ENCODE data around the gene REPIN1.

Gene REPIN1

DNA sequence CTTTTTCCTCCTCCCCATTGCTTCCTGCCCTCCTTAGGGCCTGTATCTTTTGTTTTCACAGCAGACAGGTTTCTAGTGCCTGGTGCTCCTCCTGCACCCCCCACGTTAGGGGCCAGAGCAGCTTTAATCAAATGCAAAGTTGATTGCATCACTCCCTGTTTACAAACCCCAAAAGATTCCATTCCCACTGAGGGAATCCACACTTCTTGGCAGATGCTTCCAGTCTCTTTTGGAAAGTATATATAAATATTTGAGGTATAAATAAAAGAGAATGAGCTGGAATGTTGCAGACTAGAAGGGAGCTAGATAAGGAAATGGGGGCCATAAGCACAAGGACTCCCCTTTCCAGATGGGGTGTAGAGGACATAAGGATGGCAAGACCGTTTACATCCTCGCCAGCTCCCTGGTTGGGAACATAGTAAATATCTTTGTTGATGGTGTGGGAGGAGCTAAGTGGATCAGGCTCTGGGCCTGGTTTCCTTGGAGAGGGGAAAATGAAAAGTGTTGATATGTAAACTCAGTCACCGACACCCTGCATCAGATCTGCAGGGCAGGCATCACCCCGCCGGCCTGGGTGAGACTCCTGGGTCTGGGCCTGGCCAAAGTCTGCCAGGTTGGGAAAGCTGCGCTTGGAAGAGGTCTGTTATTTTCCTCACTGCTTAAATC, 33.4 kb upstream of the REPIN1 start:
- Histone ChIP-seq H3K79me2 (ENCODE audit: insufficient read depth, low read length) (no peaks in the 10 kb centered on the region), H3K4me3 (ENCODE audit: low read depth, low read length, poor library complexity, severe bottlenecking) (no peak overlapping the region), H3K9me2 (ENCODE audit: low read depth, low read length) (no peaks in the 10 kb centered on the region), H3K27ac (ENCODE audit: low read depth, low read length, poor library complexity, severe bottlenecking) (no peak overlapping the region), H3F3A (ENCODE audit: insufficient read depth, low read length) (no peaks in the 10 kb centered on the region), H2AFZ (ENCODE audit: low read length) (no peak overlapping the region), H3K27me3 (ENCODE audit: insufficient read depth, low read length) (no peaks in the 10 kb centered on the region), H3K9me3 (ENCODE audit: low read length) (no peaks in the 10 kb centered on the region), H4K20me1 (ENCODE audit: insufficient read depth, low read length) (no peaks in the 10 kb centered on the region), H3K4me2 (ENCODE audit: low read length) (no peak overlapping the region), H3K9ac (ENCODE audit: low read length) (no peak overlapping the region), H3K4me1 (ENCODE audit: insufficient read depth, low read length, severe bottlenecking) (no peaks in the 10 kb centered on the region), H3K36me3 (ENCODE audit: insufficient read depth, low read length) (0 out of 2 replicates have a peak, but pooled peaks cover 1% of the 10 kb centered on the region)
- TF ChIP-seq, protein P1, sequence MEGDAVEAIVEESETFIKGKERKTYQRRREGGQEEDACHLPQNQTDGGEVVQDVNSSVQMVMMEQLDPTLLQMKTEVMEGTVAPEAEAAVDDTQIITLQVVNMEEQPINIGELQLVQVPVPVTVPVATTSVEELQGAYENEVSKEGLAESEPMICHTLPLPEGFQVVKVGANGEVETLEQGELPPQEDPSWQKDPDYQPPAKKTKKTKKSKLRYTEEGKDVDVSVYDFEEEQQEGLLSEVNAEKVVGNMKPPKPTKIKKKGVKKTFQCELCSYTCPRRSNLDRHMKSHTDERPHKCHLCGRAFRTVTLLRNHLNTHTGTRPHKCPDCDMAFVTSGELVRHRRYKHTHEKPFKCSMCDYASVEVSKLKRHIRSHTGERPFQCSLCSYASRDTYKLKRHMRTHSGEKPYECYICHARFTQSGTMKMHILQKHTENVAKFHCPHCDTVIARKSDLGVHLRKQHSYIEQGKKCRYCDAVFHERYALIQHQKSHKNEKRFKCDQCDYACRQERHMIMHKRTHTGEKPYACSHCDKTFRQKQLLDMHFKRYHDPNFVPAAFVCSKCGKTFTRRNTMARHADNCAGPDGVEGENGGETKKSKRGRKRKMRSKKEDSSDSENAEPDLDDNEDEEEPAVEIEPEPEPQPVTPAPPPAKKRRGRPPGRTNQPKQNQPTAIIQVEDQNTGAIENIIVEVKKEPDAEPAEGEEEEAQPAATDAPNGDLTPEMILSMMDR (IDR thresholded peaks at IDR 0.05; ENCODE audit: low read length), result no peak
- no peak for TF ChIP-seq EZH2 (IDR thresholded peaks at IDR 0.05; ENCODE audit: borderline replicate concordance, low read length)

DNA sequence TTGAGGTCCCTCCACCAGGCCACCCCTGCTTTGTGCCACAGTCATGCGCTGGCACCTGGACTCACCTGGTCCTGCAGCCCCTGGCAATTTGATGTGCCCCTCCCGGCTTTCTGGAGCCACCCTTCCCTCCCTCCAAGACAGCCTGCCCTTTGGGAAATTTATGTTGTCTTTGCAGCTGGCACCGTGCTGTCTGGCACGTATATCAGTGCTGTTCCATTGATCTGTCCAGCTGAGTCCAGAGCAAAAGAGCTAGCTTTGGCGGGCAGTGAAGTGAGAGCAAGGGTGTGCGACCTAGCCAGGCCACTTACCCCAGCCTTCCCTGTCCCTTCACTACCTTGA, 32.9 kb upstream of the REPIN1 start:
- no peaks in the 10 kb centered on the region for H3K9me2 ChIP-seq (ENCODE audit: low read depth, low read length)
- no peak overlapping the region for H3K4me3 ChIP-seq (ENCODE audit: low read depth, low read length, poor library complexity, severe bottlenecking)
- no peaks in the 10 kb centered on the region for H3K36me3 ChIP-seq (ENCODE audit: insufficient read depth, low read length)
- no peaks in the 10 kb centered on the region for H3F3A ChIP-seq (ENCODE audit: insufficient read depth, low read length)
- H3K27ac ChIP-seq (ENCODE audit: low read depth, low read length, poor library complexity, severe bottlenecking), result no peak overlapping the region
- TF ChIP-seq EZH2 (IDR thresholded peaks at IDR 0.05; ENCODE audit: borderline replicate concordance, low read length), result no peak
- TF ChIP-seq, protein P1 (IDR thresholded peaks at IDR 0.05; ENCODE audit: low read length), result no peak
- no peaks in the 10 kb centered on the region for H3K27me3 ChIP-seq (ENCODE audit: insufficient read depth, low read length)
- H4K20me1 ChIP-seq (ENCODE audit: insufficient read depth, low read length), result no peaks in the 10 kb centered on the region
- H3K79me2 ChIP-seq (ENCODE audit: insufficient read depth, low read length), result no peaks in the 10 kb centered on the region
- H3K4me1 ChIP-seq (ENCODE audit: insufficient read depth, low read length, severe bottlenecking), result no peaks in the 10 kb centered on the region
- no peak overlapping the region for H3K9ac ChIP-seq (ENCODE audit: low read length)
- H3K9me3 ChIP-seq (ENCODE audit: low read length), result no peaks in the 10 kb centered on the region
- H3K4me2 ChIP-seq (ENCODE audit: low read length), result no peak overlapping the region
- no peak overlapping the region for H2AFZ ChIP-seq (ENCODE audit: low read length)

DNA sequence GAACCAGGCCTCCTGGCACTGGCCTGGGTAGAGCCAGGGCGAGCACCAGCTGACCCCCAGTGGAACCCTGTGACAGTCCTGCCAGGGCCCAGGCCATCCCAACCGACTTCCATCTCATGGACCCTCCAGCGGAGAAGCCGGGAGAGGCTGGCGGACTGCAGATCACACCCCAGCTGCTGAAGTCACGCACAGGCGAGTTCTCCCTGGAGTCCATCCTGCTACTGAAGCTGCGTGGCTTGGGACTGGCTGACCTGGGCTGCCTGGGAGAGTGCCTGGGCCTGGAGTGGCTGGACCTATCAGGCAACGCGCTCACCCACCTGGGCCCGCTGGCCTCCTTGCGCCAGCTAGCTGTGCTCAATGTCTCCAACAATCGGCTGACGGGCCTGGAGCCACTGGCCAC, 31.9 kb upstream of the REPIN1 start:
- H3K27ac ChIP-seq (ENCODE audit: low read depth, low read length, poor library complexity, severe bottlenecking), result no peak overlapping the region
- no peak overlapping the region for H2AFZ ChIP-seq (ENCODE audit: low read length)
- H3K9ac ChIP-seq (ENCODE audit: low read length), result no peak overlapping the region
- no peaks in the 10 kb centered on the region for H3K36me3 ChIP-seq (ENCODE audit: insufficient read depth, low read length)
- no peak overlapping the region for H3K4me3 ChIP-seq (ENCODE audit: low read depth, low read length, poor library complexity, severe bottlenecking)
- H3K4me2 ChIP-seq (ENCODE audit: low read length), result no peak overlapping the region
- H3K27me3 ChIP-seq (ENCODE audit: insufficient read depth, low read length), result no peaks in the 10 kb centered on the region
- no peaks in the 10 kb centered on the region for H3K9me3 ChIP-seq (ENCODE audit: low read length)
- no peaks in the 10 kb centered on the region for H3K4me1 ChIP-seq (ENCODE audit: insufficient read depth, low read length, severe bottlenecking)
- H3K9me2 ChIP-seq (ENCODE audit: low read depth, low read length), result no peaks in the 10 kb centered on the region
- no peaks in the 10 kb centered on the region for H3K79me2 ChIP-seq (ENCODE audit: insufficient read depth, low read length)
- no peaks in the 10 kb centered on the region for H3F3A ChIP-seq (ENCODE audit: insufficient read depth, low read length)
- no peaks in the 10 kb centered on the region for H4K20me1 ChIP-seq (ENCODE audit: insufficient read depth, low read length)
- TF ChIP-seq, protein P1 (IDR thresholded peaks at IDR 0.05; ENCODE audit: low read length), result no peak
